T-helper 2 cell treated with Interferon-gamma antibody and Interleukin-4, amounts not matched to agents 5 μg/mL and 100 μg/mL, for 36 hours (primary cell): Measurements from ENCODE around the gene EIF1AY.
A peak's percentile ranks its signal among the peaks of the same experiment; 100 is the strongest.
"Not testable (repeated sequence)": the region's sequence is repeated elsewhere in the genome, so short reads cannot be mapped to it uniquely, and the experiment has no call there.

ENCODE experiments used
- DNase-seq: peaks from one replicate; pipeline ENCODE4 v3.0.0; 2021; ENCODE audit warnings: low spot score
- H3K27ac Mint-ChIP-seq: one replicate; pipeline ENCODE4 v1.8.0; 2021; ENCODE audit warnings: mild to moderate bottlenecking, mixed read lengths
- H3K27me3 Mint-ChIP-seq: one replicate; pipeline ENCODE4 v1.8.0; 2021; ENCODE audit warnings: low read depth, mixed read lengths
- H3K36me3 Mint-ChIP-seq: one replicate; pipeline ENCODE4 v1.8.0; 2021; ENCODE audit warnings: low read depth, mixed read lengths
- H3K4me1 Mint-ChIP-seq: one replicate; pipeline ENCODE4 v1.8.0; 2021; ENCODE audit warnings: low read depth, mixed read lengths
- H3K4me3 Mint-ChIP-seq: one replicate; pipeline ENCODE4 v1.8.0; 2022; ENCODE audit warnings: mild to moderate bottlenecking, moderate library complexity, mixed read lengths
- H3K9me3 Mint-ChIP-seq: one replicate; pipeline ENCODE4 v1.8.0; 2021; ENCODE audit warnings: mixed read lengths

EIF1AY gene, protein sequence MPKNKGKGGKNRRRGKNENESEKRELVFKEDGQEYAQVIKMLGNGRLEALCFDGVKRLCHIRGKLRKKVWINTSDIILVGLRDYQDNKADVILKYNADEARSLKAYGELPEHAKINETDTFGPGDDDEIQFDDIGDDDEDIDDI

DNA sequence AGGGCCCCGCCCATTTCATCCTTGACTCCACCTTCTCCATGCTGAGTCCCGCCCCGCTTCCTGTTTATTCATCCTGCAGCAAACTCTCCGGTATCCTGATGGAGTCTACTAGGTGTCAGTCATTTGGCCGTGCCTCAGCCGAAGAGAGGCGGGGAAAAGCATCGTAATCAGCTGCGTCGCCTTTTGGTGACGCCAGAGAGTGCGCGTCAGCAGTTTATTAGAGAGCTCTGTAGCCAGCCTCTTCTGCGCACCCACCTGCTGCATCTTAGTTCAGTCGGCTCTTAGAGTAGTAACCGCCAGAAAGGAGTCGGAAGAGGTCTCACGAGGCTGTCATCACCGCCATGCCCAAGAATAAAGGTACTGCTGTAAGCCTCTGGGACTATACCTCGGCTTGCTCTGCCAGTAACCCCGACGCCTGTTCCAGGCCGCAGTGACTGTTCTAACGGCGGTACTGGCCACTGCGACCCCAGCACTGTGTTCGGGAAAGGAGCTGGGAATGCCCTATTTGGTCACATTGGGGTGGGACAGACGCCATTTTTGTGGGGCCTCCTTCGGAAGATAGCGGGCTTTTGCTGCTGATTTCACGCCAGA, at the start of gene EIF1AY:
EIF1AY (plus strand) TSS at position 246 of the 591 bp plus-strand sequence; CDS start at position 342, 96 bp downstream.
- H3K27me3 Mint-ChIP-seq: no peaks in the 10 kb centered on the region
- peak; percentile 89 for DNase-seq
- H3K9me3 Mint-ChIP-seq: peaks cover 4% of the 10 kb centered on the region
- peaks cover 21% of the 10 kb centered on the region for H3K36me3 Mint-ChIP-seq
- H3K27ac Mint-ChIP-seq: peak within 1 kb of the TSS; percentile 98
- H3K4me1 Mint-ChIP-seq: peaks cover 25% of the 10 kb centered on the region
- peak within 1 kb of the TSS; percentile 95 for H3K4me3 Mint-ChIP-seq

- Mint-ChIP-seq H3K36me3 (peaks cover 6% of the 10 kb centered on the region), H3K9me3 (no peaks in the 10 kb centered on the region), H3K4me1 (peaks cover 37% of the 10 kb centered on the region), H3K4me3 (no peak overlapping the region), H3K27ac (no peak overlapping the region), H3K27me3 (no peaks in the 10 kb centered on the region)
- no peak for DNase-seq
These were observed 47.1 kb upstream of the EIF1AY start for GRCh38 chrY:20528435-20528834.

- no peak overlapping the region for H3K4me3 Mint-ChIP-seq
- H3K27me3 Mint-ChIP-seq: no peaks in the 10 kb centered on the region
- peaks cover 21% of the 10 kb centered on the region for H3K4me1 Mint-ChIP-seq
- H3K36me3 Mint-ChIP-seq: peaks cover 5% of the 10 kb centered on the region
- no peak for DNase-seq
- no peak overlapping the region for H3K27ac Mint-ChIP-seq
- H3K9me3 Mint-ChIP-seq: no peaks in the 10 kb centered on the region
These were observed 37.4 kb upstream of the EIF1AY start for GRCh38 chrY:20538186-20538585.

DNA sequence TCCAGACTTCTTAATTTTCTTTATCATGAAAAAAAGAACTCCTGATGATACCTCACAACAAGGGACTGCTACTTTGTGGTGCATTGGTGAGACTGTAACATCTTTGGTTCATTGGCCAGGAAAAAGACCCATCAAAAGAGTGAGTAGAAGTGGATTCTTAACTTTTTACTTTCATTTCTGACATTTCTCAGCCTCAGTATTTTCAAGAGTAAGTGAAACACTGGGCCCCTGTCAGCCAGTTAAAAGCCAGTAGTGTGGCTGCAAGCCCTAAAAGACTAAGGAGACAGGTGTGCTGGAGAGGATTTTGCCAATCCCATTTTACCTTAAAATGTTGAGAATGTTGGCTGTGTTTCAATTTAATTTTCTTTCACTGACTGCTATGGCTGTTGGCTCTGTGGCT, 36.6 kb upstream of the EIF1AY start:
- H3K4me3 Mint-ChIP-seq: peak overlapping the region; percentile 6
- peaks cover 3% of the 10 kb centered on the region for H3K36me3 Mint-ChIP-seq

GRCh38 chrY:20544451-20544960, 31.1 kb upstream of the EIF1AY start:
- DNase-seq: no peak
- no peaks in the 10 kb centered on the region for H3K27me3 Mint-ChIP-seq
- H3K4me1 Mint-ChIP-seq: peaks cover 8% of the 10 kb centered on the region
- H3K9me3 Mint-ChIP-seq: peaks cover 13% of the 10 kb centered on the region
- H3K4me3 Mint-ChIP-seq: no peak overlapping the region
- H3K27ac Mint-ChIP-seq: no peak overlapping the region
- H3K36me3 Mint-ChIP-seq: peaks cover 2% of the 10 kb centered on the region

More for the DNA sequence above, 36.6 kb upstream of the EIF1AY start:
- H3K27ac Mint-ChIP-seq: no peak overlapping the region
- no peak for DNase-seq
- no peaks in the 10 kb centered on the region for H3K9me3 Mint-ChIP-seq
- peaks cover 21% of the 10 kb centered on the region for H3K4me1 Mint-ChIP-seq
- H3K27me3 Mint-ChIP-seq: no peaks in the 10 kb centered on the region

- Mint-ChIP-seq H3K9me3 (peaks cover 13% of the 10 kb centered on the region), H3K27ac (no peak overlapping the region), H3K4me3 (no peak overlapping the region), H3K36me3 (peaks cover 2% of the 10 kb centered on the region), H3K27me3 (no peaks in the 10 kb centered on the region), H3K4me1 (peaks cover 2% of the 10 kb centered on the region)
- no peak for DNase-seq
These were observed 29.5 kb upstream of the EIF1AY start for GRCh38 chrY:20546071-20546470.

DNA sequence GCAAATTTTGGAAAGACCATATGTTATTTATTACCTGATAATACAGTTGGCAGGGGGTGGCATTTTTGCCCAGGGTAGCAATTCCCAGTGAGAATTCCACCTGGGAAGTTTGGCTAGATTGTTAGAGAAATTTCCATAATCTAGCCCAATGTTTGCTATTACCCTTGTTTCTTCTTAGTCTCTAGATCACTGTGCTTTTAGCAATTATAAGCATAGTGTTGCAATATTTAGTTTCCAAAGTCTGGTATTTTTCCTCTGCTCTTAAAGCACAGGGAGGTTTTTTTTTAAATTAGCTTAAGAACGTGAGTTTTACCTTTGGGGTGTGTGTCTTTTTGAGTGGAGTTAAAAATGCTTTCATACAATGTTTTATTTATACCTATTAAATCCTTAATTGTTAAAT, 26.3 kb upstream of the EIF1AY start:
- no peaks in the 10 kb centered on the region for H3K4me1 Mint-ChIP-seq
- H3K27me3 Mint-ChIP-seq: no peaks in the 10 kb centered on the region
- H3K9me3 Mint-ChIP-seq: peaks cover 13% of the 10 kb centered on the region
- DNase-seq: no peak
- no peak overlapping the region for H3K27ac Mint-ChIP-seq
- H3K36me3 Mint-ChIP-seq: peaks cover 2% of the 10 kb centered on the region
- no peak overlapping the region for H3K4me3 Mint-ChIP-seq

DNA sequence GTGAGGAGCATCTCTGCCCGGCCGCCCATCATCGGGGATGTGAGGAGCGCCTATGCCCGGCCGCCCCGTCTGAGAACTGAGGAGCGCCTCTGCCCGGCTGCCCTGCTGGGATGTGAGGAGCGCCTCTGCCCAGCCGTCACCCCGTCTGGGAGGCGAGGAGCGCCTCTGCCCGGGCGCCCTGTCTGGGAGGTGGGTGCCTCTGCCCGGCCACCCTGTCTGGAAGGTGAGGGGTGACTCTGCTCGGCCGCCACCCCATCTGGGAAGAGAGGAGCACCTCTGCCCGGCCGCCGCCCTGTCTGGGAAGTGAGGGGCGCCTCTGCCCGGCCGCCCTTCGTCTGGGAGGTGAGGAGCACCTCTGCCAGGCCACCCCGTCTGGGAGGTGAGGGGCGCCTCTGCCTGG, 23.7 kb upstream of the EIF1AY start:
- peaks cover 2% of the 10 kb centered on the region for H3K9me3 Mint-ChIP-seq
- no peak for DNase-seq
- no peak overlapping the region for H3K4me3 Mint-ChIP-seq
- H3K36me3 Mint-ChIP-seq: no peaks in the 10 kb centered on the region
- H3K4me1 Mint-ChIP-seq: no peaks in the 10 kb centered on the region
- no peaks in the 10 kb centered on the region for H3K27me3 Mint-ChIP-seq
- no peak overlapping the region for H3K27ac Mint-ChIP-seq

DNA sequence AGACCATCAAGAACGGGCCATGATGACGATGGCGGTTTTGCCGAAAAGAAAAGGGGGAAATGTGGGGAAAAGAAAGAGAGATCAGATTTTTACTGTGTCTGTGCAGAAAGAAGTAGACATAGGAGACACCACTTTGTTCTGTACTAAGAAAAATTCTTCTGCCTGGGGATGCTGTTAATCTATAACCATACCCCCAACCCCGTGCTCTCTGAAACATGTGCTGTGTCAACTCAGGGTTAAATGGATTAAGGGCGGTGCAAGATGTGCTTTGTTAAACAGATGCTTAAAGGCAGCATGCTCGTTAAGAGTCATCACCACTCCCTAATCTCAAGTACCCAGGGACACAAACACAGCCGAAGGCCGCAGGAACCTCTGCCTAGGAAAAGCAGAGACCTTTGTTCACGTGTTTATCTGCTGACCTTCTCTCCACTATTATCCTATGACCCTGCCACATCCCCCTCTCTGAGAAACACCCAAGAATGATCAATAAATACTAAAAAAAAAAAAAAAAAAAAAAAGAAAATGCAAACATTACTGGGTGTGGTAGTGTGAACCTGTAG, 22.7 kb upstream of the EIF1AY start:
- not testable (repeated sequence) for H3K27ac Mint-ChIP-seq, DNase-seq, H3K9me3 Mint-ChIP-seq, H3K27me3 Mint-ChIP-seq, H3K36me3 Mint-ChIP-seq, H3K4me1 Mint-ChIP-seq, H3K4me3 Mint-ChIP-seq

- no peak for DNase-seq
- Mint-ChIP-seq H3K27ac (no peak overlapping the region), H3K4me3 (no peak overlapping the region), H3K27me3 (no peaks in the 10 kb centered on the region), H3K9me3 (no peaks in the 10 kb centered on the region), H3K36me3 (no peaks in the 10 kb centered on the region), H3K4me1 (no peaks in the 10 kb centered on the region)
These were observed 19.8 kb upstream of the EIF1AY start for GRCh38 chrY:20555820-20556219.

- Mint-ChIP-seq H3K36me3 (no peaks in the 10 kb centered on the region), H3K4me3 (no peak overlapping the region), H3K9me3 (no peaks in the 10 kb centered on the region), H3K27ac (no peak overlapping the region), H3K4me1 (no peaks in the 10 kb centered on the region), H3K27me3 (no peaks in the 10 kb centered on the region)
- DNase-seq: no peak
These were observed 16.9 kb upstream of the EIF1AY start for GRCh38 chrY:20558677-20559076.

- H3K36me3 Mint-ChIP-seq: peaks cover 2% of the 10 kb centered on the region
- no peaks in the 10 kb centered on the region for H3K4me1 Mint-ChIP-seq
These were observed 15.6 kb upstream of the EIF1AY start for GRCh38 chrY:20559873-20560512.

GRCh38 chrY:20571306-20571705, 4.3 kb upstream of the EIF1AY start:
- Mint-ChIP-seq H3K9me3 (peaks cover 4% of the 10 kb centered on the region), H3K36me3 (peaks cover 15% of the 10 kb centered on the region), H3K4me3 (no peak overlapping the region), H3K27me3 (no peaks in the 10 kb centered on the region), H3K27ac (no peak overlapping the region), H3K4me1 (peaks cover 23% of the 10 kb centered on the region)
- no peak for DNase-seq

More at GRCh38 chrY:20559873-20560512, 15.6 kb upstream of the EIF1AY start:
- Mint-ChIP-seq H3K27me3 (no peaks in the 10 kb centered on the region), H3K4me3 (no peak overlapping the region), H3K27ac (no peak overlapping the region), H3K9me3 (no peaks in the 10 kb centered on the region)
- no peak for DNase-seq

DNA sequence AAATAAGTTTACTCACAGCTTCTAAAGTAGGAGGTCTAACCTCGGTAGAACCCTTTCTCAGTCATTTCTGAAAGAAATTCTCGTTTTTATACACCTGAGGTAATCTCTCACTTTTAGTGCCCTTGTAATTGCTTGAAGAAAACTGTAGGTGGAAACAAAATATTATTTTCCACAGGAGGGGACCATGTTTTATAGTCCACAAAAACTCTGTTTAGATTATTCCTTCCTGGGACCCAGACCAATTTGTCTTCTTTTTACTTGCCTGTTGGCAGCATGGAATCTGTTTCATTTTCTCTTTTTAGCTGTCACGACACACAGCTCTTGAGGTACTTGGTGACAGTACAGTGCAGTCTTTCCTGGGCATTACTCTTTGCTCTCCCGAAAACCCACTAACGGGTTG, 930 bp downstream of the EIF1AY start:
- Mint-ChIP-seq H3K27me3 (no peaks in the 10 kb centered on the region), H3K4me1 (peaks cover 25% of the 10 kb centered on the region), H3K27ac (peak overlapping the region; percentile 98), H3K36me3 (peaks cover 17% of the 10 kb centered on the region), H3K9me3 (peaks cover 4% of the 10 kb centered on the region), H3K4me3 (peak overlapping the region; percentile 95)
- no peak for DNase-seq
